Thyroid gland (tissue), 4 donors: ENCODE results near the gene DOP1A.

Experiments used
- CTCF ChIP-seq, 6 experiments: fragments of 200-600 bp in 3 of 6; fragments of 450-650 bp in 3 of 6; sonication (generic) in 3 of 6; IDR thresholded peaks; one replicate each; pipeline ENCODE4 v1.5.1; 2016 to 2019; ENCODE audit warnings: antibody characterized with exemption in 6 of 6, mild to moderate bottlenecking in 2 of 6, inconsistent platforms in 1 of 6, moderate library complexity in 1 of 6
- POLR2A ChIP-seq, 2 donors: fragments of 450-650 bp; IDR thresholded peaks; one replicate each; pipeline ENCODE4 v1.6.1; 2017; ENCODE audit warnings: antibody characterized with exemption in 2 of 2, mild to moderate bottlenecking in 2 of 2, moderate library complexity in 1 of 2

- no peak for TF ChIP-seq POLR2A (IDR thresholded peaks at IDR 0.05)
- TF ChIP-seq CTCF (IDR thresholded peaks at IDR 0.05): no peak
Observed at GRCh38 chr6:83083476-83083875, 16.0 kb downstream of the DOP1A start.
